GM13977 (cell line): ENCODE data around the gene RNF175.

Experiments used
- DNase-seq: peaks from one replicate; pipeline ENCODE4 v3.0.0; 2012; ENCODE audit warnings: low spot score
- CTCF ChIP-seq: IDR thresholded peaks from 2 replicates; pipeline ENCODE4 v1.5.1; 2012; ENCODE audit warnings: mild to moderate bottlenecking, control low read depth; ENCODE audit not compliant: insufficient read depth; ENCODE audit errors: extremely low read depth, missing control alignments
- in situ Hi-C: fragments of 300-500 bp; cut with MboI; formaldehyde crosslinking; loops from one replicate; pipeline ENCODE4 v1.12.0; 2022; ENCODE audit warnings: low sequenced_read_pairs, low pct_unique_long_range_greater_than_20kb, mixed read lengths, inconsistent platforms; ENCODE audit not compliant: unreplicated experiment

The RNF175 gene

GRCh38 chr4:153780221-153780620 is 20.4 kb upstream of the RNF175 start:
- TF ChIP-seq CTCF = no peak
- in situ Hi-C loops = no loop called here
- DNase-seq = no peak

- in situ Hi-C loops = no loop called here
- no peak for DNase-seq
- no peak for TF ChIP-seq CTCF
Measured at GRCh38 chr4:153778383-153778782, 18.6 kb upstream of the RNF175 start.

- TF ChIP-seq CTCF = no peak
- no peak for DNase-seq
- in situ Hi-C loops = no loop called here
Measured at GRCh38 chr4:153777421-153777820, 17.6 kb upstream of the RNF175 start.

- in situ Hi-C loops = no loop called here
- TF ChIP-seq CTCF = no peak
- no peak for DNase-seq
Measured at GRCh38 chr4:153776601-153777000, 16.8 kb upstream of the RNF175 start.

- TF ChIP-seq CTCF = no peak
- in situ Hi-C loops = loop anchor here (25.0 kb wide), 1 partner anchor 436 kb away; the partner anchor contains the start of gene MND1
- DNase-seq = no peak
Measured at GRCh38 chr4:153773236-153773690, 13.4 kb upstream of the RNF175 start.

- no peak for DNase-seq
- no peak for TF ChIP-seq CTCF
- in situ Hi-C loops = loop anchor here (25.0 kb wide), 1 partner anchor 434 kb away; the partner anchor contains the start of gene MND1
Measured at GRCh38 chr4:153771046-153771445, 11.2 kb upstream of the RNF175 start.

GRCh38 chr4:153766758-153767157 is 6.9 kb upstream of the RNF175 start:
- DNase-seq = no peak
- in situ Hi-C loops = loop anchor here (25.0 kb wide), 1 partner anchor 429 kb away; the partner anchor contains the start of gene MND1
- TF ChIP-seq CTCF = no peak
